H1 (cell line): Measurements from ENCODE around the gene RHOH. TPM values are rescaled to one million over a fixed set of nuclear protein-coding genes. Genes with fewer than 3 reads are reported as not detected.

Experiments
- CTCF ChIA-PET: fragments of 300-600 bp; sonication (Branson Sonifier 250); formaldehyde crosslinking; loops from one replicate; lab custom pipeline; 2021; ENCODE audit not compliant: partially characterized antibody; lab: Charles Lee
- POLR2A ChIA-PET: fragments of 300-600 bp; sonication (Branson Sonifier 250); formaldehyde crosslinking; loops from one replicate; lab custom pipeline; 2021; ENCODE audit warnings: inconsistent platforms; ENCODE audit not compliant: partially characterized antibody; lab: Charles Lee
- DNase-seq, 2 experiments: peaks; one replicate each; pipeline versions ENCODE4 v3.0.0 to v3.0.0-alpha.2; 2010 to 2022; ENCODE audit warnings: low spot score in 2 of 2, low read depth in 1 of 2, mixed read lengths in 1 of 2
- FAIRE-seq: peaks from 2 replicates; lab custom pipeline; 2011; peaks lifted over from hg19 to GRCh38; lab: Jason Lieb, UNC
- H2AFZ ChIP-seq: 2 replicates; pipeline ENCODE4 v1.8.1; 2012; ENCODE audit warnings: low read length, inconsistent platforms
- H2AK5ac ChIP-seq: 2 replicates; pipeline ENCODE4 v1.6.1; 2013; ENCODE audit warnings: low read depth, low read length
- H2BK120ac ChIP-seq: replicated peaks from 2 replicates; pipeline ENCODE3; 2013; ENCODE audit warnings: low read depth, low read length, inconsistent platforms
- H2BK12ac ChIP-seq: 2 replicates; pipeline ENCODE4 v1.6.1; 2013; ENCODE audit warnings: low read depth, low read length
- H2BK15ac ChIP-seq: 2 replicates; pipeline ENCODE4 v1.6.1; 2013; ENCODE audit warnings: low read length
- H2BK20ac ChIP-seq: 2 replicates; pipeline ENCODE4 v1.6.1; 2013; ENCODE audit warnings: low read length
- H2BK5ac ChIP-seq: 2 replicates; pipeline ENCODE4 v1.6.1; 2013; ENCODE audit warnings: low read depth, low read length
- H3K14ac ChIP-seq: 2 replicates; pipeline ENCODE4 v1.6.1; 2013; ENCODE audit warnings: inconsistent platforms; ENCODE audit not compliant: insufficient read length
- H3K18ac ChIP-seq: 2 replicates; pipeline ENCODE4 v1.6.1; 2013; ENCODE audit warnings: low read length; ENCODE audit errors: extremely low read depth
- H3K23ac ChIP-seq: 2 replicates; pipeline ENCODE4 v1.6.1; 2013; ENCODE audit warnings: inconsistent platforms; ENCODE audit not compliant: insufficient read length
- H3K23me2 ChIP-seq: 2 replicates; pipeline ENCODE4 v1.6.1; 2013; ENCODE audit warnings: low read depth, low read length
- H3K27ac ChIP-seq: 2 replicates; pipeline ENCODE4 v1.6.1; 2011; ENCODE audit warnings: low read depth, low read length, inconsistent platforms
- H3K27me3 ChIP-seq, 4 experiments: replicated peaks in 1 of 4; 1 replicate in 1 of 4; 2 replicates in 3 of 4; pipeline versions ENCODE4 v1.6.1 to v1.8.1; 2011 to 2013; ENCODE audit warnings: low read length in 3 of 4, mild to moderate bottlenecking in 3 of 4, inconsistent platforms in 2 of 4, mixed read lengths in 2 of 4, moderate library complexity in 1 of 4; ENCODE audit not compliant: control insufficient read depth in 3 of 4, insufficient read depth in 3 of 4; ENCODE audit errors: extremely low read depth in 1 of 4
- H3K36me3 ChIP-seq, 4 experiments: 2 replicates each; pipeline versions ENCODE4 v1.6.1 to v1.8.1; 2011 to 2013; ENCODE audit warnings: mild to moderate bottlenecking in 4 of 4, low read length in 3 of 4, moderate library complexity in 2 of 4, control low read depth in 1 of 4, inconsistent platforms in 1 of 4; ENCODE audit not compliant: insufficient read depth in 4 of 4, control insufficient read depth in 2 of 4
- H3K4ac ChIP-seq: replicated peaks from 2 replicates; pipeline ENCODE3; 2013; ENCODE audit warnings: low read length, low read depth, mixed read lengths, inconsistent platforms; ENCODE audit not compliant: insufficient read length
- H3K4me1 ChIP-seq, 4 experiments: replicated peaks in 1 of 4; 1 replicate in 1 of 4; 2 replicates in 3 of 4; pipeline versions ENCODE4 v1.6.1 to v1.8.1; 2011 to 2013; ENCODE audit warnings: low read length in 3 of 4, inconsistent platforms in 2 of 4, mixed read lengths in 1 of 4; ENCODE audit not compliant: insufficient read depth in 4 of 4, control insufficient read depth in 3 of 4
- H3K4me2 ChIP-seq, 2 experiments: 2 replicates each; pipeline versions ENCODE4 v1.6.1 to v1.8.1; 2011 to 2013; ENCODE audit warnings: low read depth in 2 of 2, low read length in 2 of 2, control low read depth in 1 of 2, inconsistent platforms in 1 of 2, mild to moderate bottlenecking in 1 of 2; ENCODE audit not compliant: insufficient read depth in 1 of 2
- H3K4me3 ChIP-seq, 4 experiments: fragments of 200-600, 300-600 bp in 1 of 4; sonication (generic), shearing (Covaris generic), sonication (Bioruptor Twin) in 1 of 4; 2 replicates each; pipeline versions ENCODE4 v1.5.1 to v1.8.1; 2011 to 2016; ENCODE audit warnings: low read length in 4 of 4, low read depth in 3 of 4, control low read depth in 2 of 4, inconsistent platforms in 2 of 4, mild to moderate bottlenecking in 2 of 4, mixed read lengths in 1 of 4, moderate library complexity in 1 of 4; ENCODE audit not compliant: insufficient read depth in 2 of 4; ENCODE audit errors: extremely low read depth in 1 of 4
- H3K56ac ChIP-seq: replicated peaks from 2 replicates; pipeline ENCODE3; 2013; ENCODE audit warnings: low read depth, mild to moderate bottlenecking, mixed read lengths, low read length, inconsistent platforms; ENCODE audit not compliant: insufficient read length
- H3K79me1 ChIP-seq: 2 replicates; pipeline ENCODE4 v1.6.1; 2013; ENCODE audit warnings: low read depth, low read length, control low read depth
- H3K79me2 ChIP-seq, 2 experiments: 2 replicates each; pipeline versions ENCODE4 v1.6.1 to v1.8.1; 2012 to 2013; ENCODE audit warnings: low read length in 2 of 2, mild to moderate bottlenecking in 2 of 2, inconsistent platforms in 1 of 2; ENCODE audit not compliant: insufficient read depth in 2 of 2, control insufficient read depth in 1 of 2
- H3K9ac ChIP-seq, 4 experiments: replicated peaks in 1 of 4; 1 replicate in 1 of 4; 2 replicates in 3 of 4; pipeline versions ENCODE4 v1.6.1 to v1.8.1; 2011 to 2013; ENCODE audit warnings: low read depth in 3 of 4, low read length in 3 of 4, control low read depth in 2 of 4, mild to moderate bottlenecking in 2 of 4, moderate library complexity in 2 of 4, inconsistent platforms in 1 of 4; ENCODE audit errors: extremely low read depth in 1 of 4
- H3K9me3 ChIP-seq, 2 experiments: 2 replicates each; pipeline versions ENCODE4 v1.6.1 to v1.8.1; 2012 to 2013; ENCODE audit warnings: mild to moderate bottlenecking in 2 of 2, moderate library complexity in 2 of 2, control low read depth in 1 of 2, inconsistent platforms in 1 of 2, low read depth in 1 of 2, low read length in 1 of 2, mixed read lengths in 1 of 2; ENCODE audit not compliant: insufficient read depth in 2 of 2
- H4K20me1 ChIP-seq, 2 experiments: replicated peaks in 1 of 2; 2 replicates each; pipeline versions ENCODE3 to v1.8.1; 2011 to 2013; ENCODE audit warnings: inconsistent platforms in 2 of 2, low read length in 2 of 2, mild to moderate bottlenecking in 1 of 2; ENCODE audit not compliant: insufficient read depth in 2 of 2, control insufficient read depth in 1 of 2
- H4K5ac ChIP-seq: 2 replicates; pipeline ENCODE4 v1.6.1; 2013; ENCODE audit warnings: low read length, low read depth, mixed read lengths, inconsistent platforms; ENCODE audit not compliant: insufficient read length
- H4K8ac ChIP-seq: 2 replicates; pipeline ENCODE4 v1.8.0; 2013; ENCODE audit warnings: mild to moderate bottlenecking, moderate library complexity, low read length, inconsistent platforms; ENCODE audit not compliant: insufficient read depth; ENCODE audit errors: extremely low read depth
- H4K91ac ChIP-seq: replicated peaks from 2 replicates; pipeline ENCODE3; 2013; ENCODE audit warnings: low read length, mixed read lengths, inconsistent platforms; ENCODE audit not compliant: insufficient read length
- BACH1 ChIP-seq: IDR thresholded peaks from 2 replicates; pipeline ENCODE4 v1.6.1; 2012; ENCODE audit warnings: low read length, improper control_type of control experiment
- CBX5 ChIP-seq: fragments of 300-800, 300-1000 bp; sonication (generic); IDR thresholded peaks from 2 replicates; pipeline ENCODE4 v1.7.1; 2016; ENCODE audit warnings: antibody characterized with exemption, low read length, low read depth
- EP300 ChIP-seq, 2 experiments: IDR thresholded peaks; 1 replicate in 1 of 2; 2 replicates in 1 of 2; pipeline ENCODE4 v1.6.1; 2011 to 2012; ENCODE audit warnings: low read depth in 2 of 2, low read length in 2 of 2, mild to moderate bottlenecking in 2 of 2, borderline replicate concordance in 1 of 2, inconsistent platforms in 1 of 2, moderate library complexity in 1 of 2
- HDAC2 ChIP-seq, 2 experiments: fragments of 300-600 bp in 1 of 2; sonication (generic) in 1 of 2; IDR thresholded peaks; 2 replicates each; pipeline ENCODE4 v1.6.1; 2011 to 2012; ENCODE audit warnings: low read depth in 2 of 2, low read length in 2 of 2, mild to moderate bottlenecking in 2 of 2, moderate library complexity in 2 of 2, borderline replicate concordance in 1 of 2, inconsistent platforms in 1 of 2
- JUND ChIP-seq: IDR thresholded peaks from 2 replicates; pipeline ENCODE4 v1.6.1; 2011; ENCODE audit warnings: mild to moderate bottlenecking, improper control_type of control experiment, low read length
- RNF2 ChIP-seq: fragments of 200-900, 300-1000 bp; sonication (generic); IDR thresholded peaks from 2 replicates; pipeline ENCODE4 v1.7.1; 2016; ENCODE audit warnings: borderline replicate concordance, low read depth, mild to moderate bottlenecking, antibody characterized with exemption, low read length; ENCODE audit not compliant: poor library complexity, severe bottlenecking; ENCODE audit errors: missing control alignments
- SIRT6 ChIP-seq: IDR thresholded peaks from one replicate; pipeline ENCODE4 v1.7.1; 2012; ENCODE audit warnings: low read length, inconsistent platforms
- SP4 ChIP-seq: IDR thresholded peaks from 2 replicates; pipeline ENCODE4 v1.6.1; 2012; ENCODE audit warnings: low read length, inconsistent platforms
- SRF ChIP-seq: IDR thresholded peaks from 2 replicates; pipeline ENCODE4 v1.6.1; 2011; ENCODE audit warnings: mild to moderate bottlenecking, low read depth, low read length, moderate library complexity
- TAF1 ChIP-seq: IDR thresholded peaks from 2 replicates; pipeline ENCODE4 v1.6.1; 2011; ENCODE audit warnings: mild to moderate bottlenecking, low read depth, low read length
- TAF7 ChIP-seq: optimal IDR thresholded peaks from 2 replicates; pipeline ENCODE3; 2011; ENCODE audit warnings: low read depth, mild to moderate bottlenecking, inconsistent platforms, low read length, moderate library complexity, borderline replicate concordance
- TBP ChIP-seq: IDR thresholded peaks from 2 replicates; pipeline ENCODE4 v1.6.1; 2011; ENCODE audit warnings: low read depth, low read length, improper control_type of control experiment
- ZNF274 ChIP-seq: IDR thresholded peaks from 2 replicates; pipeline ENCODE4 v1.7.0; 2012; ENCODE audit warnings: low read length, borderline replicate concordance; ENCODE audit errors: extremely low read depth
- WGBS, 2 experiments: shearing (Covaris generic) in 1 of 2; methylation state at CpG; one replicate each; pipeline versions ENCODE4 v1.1.6 to v1.1.7; 2013 to 2015; ENCODE audit warnings: low lambda C conversion rate in 2 of 2, mixed read lengths in 2 of 2, inconsistent platforms in 1 of 2, low coverage in 1 of 2, missing lambda C conversion rate in 1 of 2; ENCODE audit not compliant: insufficient replicate concordance in 2 of 2, insufficient coverage in 1 of 2, insufficient read length in 1 of 2; ENCODE audit errors: extremely low coverage in 1 of 2, missing lambda C conversion rate in 1 of 2; 5-methylcytosine and 5-hydroxymethylcytosine counted together
- polyA plus RNA-seq, 7 experiments: library from polyadenylated mRNA; depleted of rRNA in 3 of 7; stranded (reverse) in 5 of 7; unstranded in 2 of 7; fragments of >200 nt in 5 of 7; fragments of 200-250 nt in 2 of 7; gene quantifications; 1 replicate in 5 of 7; 2 replicates in 1 of 7; 4 replicates in 1 of 7; pipeline versions ENCODE4 v1.2.1 to v1.2.3, GENCODE V29; 2011 to 2013; ENCODE audit warnings: missing spikeins in 2 of 7, mixed read lengths in 2 of 7
- total RNA-seq: library from RNA; stranded (reverse); fragmentation: NEBNext Ultra II Directional; extraction: Animal tissue kit (Norgen Biotek cat#: 25700); gene quantifications from 2 replicates; pipeline ENCODE4 v1.2.1, GENCODE V29; 2021

Gene RHOH
- total and polyA plus RNA-seq, 2 of the 8 experiments (the other 6 are each of a cell fraction or from before 2014, with no cell fraction given): 5.9 to 6.9 TPM

DNA sequence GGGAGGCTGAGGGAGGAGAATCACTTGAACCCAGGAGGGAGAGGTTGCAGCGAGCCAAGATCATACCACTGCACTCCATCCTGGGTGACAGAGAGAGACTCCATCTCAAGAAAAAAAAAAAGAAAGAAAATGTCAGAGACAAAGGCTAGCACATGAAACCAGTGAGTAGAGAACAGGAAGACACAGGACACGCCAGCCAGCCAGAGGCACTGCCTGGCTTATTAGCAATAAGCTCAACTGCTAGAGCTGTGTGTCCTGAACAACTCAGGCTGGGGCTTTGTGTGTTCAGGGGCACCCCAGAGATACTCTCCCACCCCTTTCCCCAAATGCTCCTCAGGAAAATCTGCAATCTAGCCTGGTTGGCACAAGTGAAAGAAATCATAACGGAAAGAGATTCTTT, 60.0 kb downstream of the RHOH start:
- H3K23ac ChIP-seq: no peak overlapping the region
- POLR2A ChIA-PET: no interaction called here
- H3K27me3 ChIP-seq: no peaks in the 10 kb centered on the region; a peak in 2 of 7 replicates
- H3K9me3 ChIP-seq: no peaks in the 10 kb centered on the region
- H3K18ac ChIP-seq: no peak overlapping the region
- no peak overlapping the region for H2AK5ac ChIP-seq
- CTCF ChIA-PET: interaction anchor here (0.7 to 1.8 kb wide), 7 partner anchors 8 to 64 kb away, joined by 3 to 6 read pairs (median 4); no protein-coding TSS in a partner anchor
- FAIRE-seq (no peak), DNase-seq (no peak)
- H2BK15ac ChIP-seq: no peak overlapping the region
- WGBS, 2 experiments: 90% methylated on average over 3 of the region's 3 CpGs; no CpG with 5 or more reads in 1 of the 2 experiments
- H3K4me3 ChIP-seq: no peak overlapping the region
- H3K79me2 ChIP-seq: no peaks in the 10 kb centered on the region
- no peak overlapping the region for H2BK5ac ChIP-seq
- H3K14ac ChIP-seq: no peak overlapping the region
- H3K4me1 ChIP-seq: peaks cover 0 to 3% (median 2%) of the 10 kb centered on the region in 4 experiments; a peak in 2 of 7 replicates
- no peak overlapping the region for H4K91ac ChIP-seq
- no peak overlapping the region for H4K8ac ChIP-seq
- no peak overlapping the region for H3K27ac ChIP-seq
- H3K23me2 ChIP-seq: no peaks in the 10 kb centered on the region
- no peak overlapping the region for H3K9ac ChIP-seq
- no peak overlapping the region for H2BK20ac ChIP-seq
- H2AFZ ChIP-seq: no peak overlapping the region
- H3K4ac ChIP-seq: no peak overlapping the region
- no peaks in the 10 kb centered on the region for H4K20me1 ChIP-seq
- H3K56ac ChIP-seq: no peak overlapping the region
- no peaks in the 10 kb centered on the region for H3K79me1 ChIP-seq
- H4K5ac ChIP-seq: no peak overlapping the region
- no peaks in the 10 kb centered on the region for H3K36me3 ChIP-seq
- TF ChIP-seq SIRT6 (no peak), BACH1 (no peak), CBX5 (no peak), SRF (no peak), JUND (no peak), TAF1 (no peak), HDAC2 (IDR thresholded peaks at IDR 0.05; ENCODE audit: borderline replicate concordance in 1 of 2, low read depth in 2 of 2, low read length in 2 of 2) (no peak), EP300 (IDR thresholded peaks at IDR 0.05; ENCODE audit: borderline replicate concordance in 1 of 2, low read depth in 2 of 2, low read length in 2 of 2) (no peak), TAF7 (no peak), ZNF274 (no peak), RNF2 (no peak), SP4 (no peak), TBP (no peak)
- H3K4me2 ChIP-seq: no peak overlapping the region
- H2BK12ac ChIP-seq: no peak overlapping the region
- H2BK120ac ChIP-seq: no peak overlapping the region
